ENCODE measurements around the gene ZFP36. TPM values are rescaled to one million over a fixed set of nuclear protein-coding genes. Genes with fewer than 3 reads are reported as not detected.

Gene ZFP36
- total and polyA plus RNA-seq, 2 of the 8 experiments (the other 6 are each of a cell fraction or from before 2014, with no cell fraction given) = 4.0 to 10.9 TPM

DNA sequence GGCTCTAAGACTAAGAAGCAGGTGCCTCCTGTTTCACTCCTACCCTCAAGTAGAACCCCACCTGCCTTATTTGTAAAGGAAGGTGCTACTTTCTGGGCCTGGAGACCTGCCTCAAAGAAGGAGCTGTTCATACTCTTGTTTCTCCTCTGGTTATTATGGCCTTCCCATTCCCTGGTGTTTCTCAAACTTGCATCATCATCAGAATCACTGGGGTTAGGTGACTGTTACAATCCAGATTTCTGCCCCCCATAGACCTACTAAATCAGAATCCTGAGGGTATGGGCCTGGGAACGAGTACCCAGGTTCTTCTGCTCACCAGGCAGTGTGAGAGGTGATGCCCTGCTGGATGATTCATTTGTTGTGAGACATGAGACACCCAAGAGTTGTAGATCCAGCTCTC is 46.0 kb upstream of the ZFP36 start:
- no peaks in the 10 kb centered on the region; the same call in 1 of the 2 replicates for H3K79me1 ChIP-seq (ENCODE audit: low read depth, low read length)
- no peak overlapping the region for H3K4ac ChIP-seq (replicated peaks; ENCODE audit: insufficient read length, low read depth, low read length)
- H2BK120ac ChIP-seq (replicated peaks; ENCODE audit: low read depth, low read length) = no peak overlapping the region
- no peaks in the 10 kb centered on the region for H3K9me3 ChIP-seq (ENCODE audit: insufficient read depth in 2 of 2, low read depth in 1 of 2, low read length in 1 of 2)
- FAIRE-seq (no peak), DNase-seq (ENCODE audit: low read depth in 1 of 2, low spot score in 2 of 2) (no peak)
- no peak overlapping the region for H2AFZ ChIP-seq (ENCODE audit: low read length)
- no peak overlapping the region for H2AK5ac ChIP-seq (ENCODE audit: low read depth, low read length)
- no peaks in the 10 kb centered on the region for H3K27me3 ChIP-seq (replicated peaks in 1 of 4; ENCODE audit: control insufficient read depth in 3 of 4, extremely low read depth in 1 of 4, insufficient read depth in 3 of 4, low read length in 3 of 4)
- H2BK20ac ChIP-seq (ENCODE audit: low read length) = no peak overlapping the region
- no peak overlapping the region for H4K5ac ChIP-seq (ENCODE audit: insufficient read length, low read depth, low read length)
- H4K91ac ChIP-seq (replicated peaks; ENCODE audit: insufficient read length, low read length) = no peak overlapping the region
- peaks cover 6 to 10% of the 10 kb centered on the region in 2 experiments for H4K20me1 ChIP-seq (replicated peaks in 1 of 2; ENCODE audit: control insufficient read depth in 1 of 2, insufficient read depth in 2 of 2, low read length in 2 of 2)
- H3K56ac ChIP-seq (replicated peaks; ENCODE audit: insufficient read length, low read depth, low read length) = no peak overlapping the region
- no peak overlapping the region for H2BK5ac ChIP-seq (ENCODE audit: low read depth, low read length)
- H3K4me3 ChIP-seq (ENCODE audit: extremely low read depth in 1 of 4, insufficient read depth in 2 of 4, low read depth in 3 of 4, low read length in 4 of 4) = no peak overlapping the region
- ChIA-PET CTCF (ENCODE audit: partially characterized antibody) (interaction anchor here (0.6 to 1.6 kb wide), 2 partner anchors 37 to 1418 kb away, joined by 3 read pairs; partner anchors contain the start of gene RAB4B), POLR2A (ENCODE audit: partially characterized antibody) (interaction anchor here (4.5 kb wide), 1 partner anchor 29 kb away, joined by 25 read pairs; the partner anchor contains the start of genes MED29 and PAF1)
- H3K27ac ChIP-seq (ENCODE audit: low read depth, low read length) = no peak overlapping the region
- no peak overlapping the region for H2BK12ac ChIP-seq (ENCODE audit: low read depth, low read length)
- 89% methylated on average over 1 of the region's 1 CpG; no CpG with 5 or more reads in 1 of the 2 experiments for WGBS, 2 experiments (ENCODE audit: extremely low coverage in 1 of 2, insufficient coverage in 1 of 2, insufficient read length in 1 of 2, insufficient replicate concordance in 2 of 2, low coverage in 1 of 2, low lambda C conversion rate in 2 of 2, missing lambda C conversion rate in 1 of 2)
- no peak overlapping the region for H3K14ac ChIP-seq (ENCODE audit: insufficient read length)
- H3K79me2 ChIP-seq (ENCODE audit: control insufficient read depth in 1 of 2, insufficient read depth in 2 of 2, low read length in 2 of 2) = no peaks in the 10 kb centered on the region
- no peak overlapping the region for H3K4me2 ChIP-seq (ENCODE audit: insufficient read depth in 1 of 2, low read depth in 2 of 2, low read length in 2 of 2)
- H3K9ac ChIP-seq (replicated peaks in 1 of 4; ENCODE audit: extremely low read depth in 1 of 4, low read depth in 3 of 4, low read length in 3 of 4) = no peak overlapping the region
- H4K8ac ChIP-seq (ENCODE audit: extremely low read depth, insufficient read depth, low read length) = no peak overlapping the region
- no peak overlapping the region for H3K23ac ChIP-seq (ENCODE audit: insufficient read length)
- H2BK15ac ChIP-seq (ENCODE audit: low read length) = no peak overlapping the region
- H3K18ac ChIP-seq (ENCODE audit: extremely low read depth, low read length) = no peak overlapping the region
- peaks cover 21 to 51% (median 45%) of the 10 kb centered on the region in 4 experiments for H3K36me3 ChIP-seq (ENCODE audit: control insufficient read depth in 2 of 4, insufficient read depth in 4 of 4, low read length in 3 of 4)
- H3K23me2 ChIP-seq (ENCODE audit: low read depth, low read length) = no peaks in the 10 kb centered on the region
- H3K4me1 ChIP-seq (replicated peaks in 1 of 4; ENCODE audit: control insufficient read depth in 3 of 4, insufficient read depth in 4 of 4, low read length in 3 of 4) = no peaks in the 10 kb centered on the region
- no peak for TF ChIP-seq PHF8 (conservative IDR thresholded peaks at IDR 0.05; ENCODE audit: low read depth, low read length)
- no peak for TF ChIP-seq CTBP2 (IDR thresholded peaks at IDR 0.05; ENCODE audit: borderline replicate concordance, insufficient read depth, insufficient read length, low read length)
- TF ChIP-seq BACH1 (IDR thresholded peaks at IDR 0.05; ENCODE audit: low read length) = no peak
- no peak for TF ChIP-seq EZH2 (IDR thresholded peaks at IDR 0.05; ENCODE audit: low read depth, low read length, severe bottlenecking)
- TF ChIP-seq NRF1 (IDR thresholded peaks at IDR 0.05; ENCODE audit: low read depth, low read length) = no peak
- no peak for TF ChIP-seq CBX8 (IDR thresholded peaks at IDR 0.05; ENCODE audit: borderline replicate concordance, low read depth, low read length)
- TF ChIP-seq GABPA (IDR thresholded peaks at IDR 0.05; ENCODE audit: borderline replicate concordance, insufficient read depth, low read length) = no peak
- TF ChIP-seq, protein P1, sequence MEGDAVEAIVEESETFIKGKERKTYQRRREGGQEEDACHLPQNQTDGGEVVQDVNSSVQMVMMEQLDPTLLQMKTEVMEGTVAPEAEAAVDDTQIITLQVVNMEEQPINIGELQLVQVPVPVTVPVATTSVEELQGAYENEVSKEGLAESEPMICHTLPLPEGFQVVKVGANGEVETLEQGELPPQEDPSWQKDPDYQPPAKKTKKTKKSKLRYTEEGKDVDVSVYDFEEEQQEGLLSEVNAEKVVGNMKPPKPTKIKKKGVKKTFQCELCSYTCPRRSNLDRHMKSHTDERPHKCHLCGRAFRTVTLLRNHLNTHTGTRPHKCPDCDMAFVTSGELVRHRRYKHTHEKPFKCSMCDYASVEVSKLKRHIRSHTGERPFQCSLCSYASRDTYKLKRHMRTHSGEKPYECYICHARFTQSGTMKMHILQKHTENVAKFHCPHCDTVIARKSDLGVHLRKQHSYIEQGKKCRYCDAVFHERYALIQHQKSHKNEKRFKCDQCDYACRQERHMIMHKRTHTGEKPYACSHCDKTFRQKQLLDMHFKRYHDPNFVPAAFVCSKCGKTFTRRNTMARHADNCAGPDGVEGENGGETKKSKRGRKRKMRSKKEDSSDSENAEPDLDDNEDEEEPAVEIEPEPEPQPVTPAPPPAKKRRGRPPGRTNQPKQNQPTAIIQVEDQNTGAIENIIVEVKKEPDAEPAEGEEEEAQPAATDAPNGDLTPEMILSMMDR (IDR thresholded peaks at IDR 0.05; ENCODE audit: control extremely low read depth in 1 of 3, insufficient read depth in 1 of 3, low read depth in 1 of 3, low read length in 3 of 3) = no peak
- TF ChIP-seq, protein P2, sequence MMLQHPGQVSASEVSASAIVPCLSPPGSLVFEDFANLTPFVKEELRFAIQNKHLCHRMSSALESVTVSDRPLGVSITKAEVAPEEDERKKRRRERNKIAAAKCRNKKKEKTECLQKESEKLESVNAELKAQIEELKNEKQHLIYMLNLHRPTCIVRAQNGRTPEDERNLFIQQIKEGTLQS (IDR thresholded peaks at IDR 0.05; ENCODE audit: insufficient read depth, low read depth, low read length) = no peak
- TF ChIP-seq HDAC6 (IDR thresholded peaks at IDR 0.05; ENCODE audit: low read depth, low read length) = no peak

All from H1 (cell line).